Measurements from ENCODE around the gene PTPRN2.

GRCh38 chr7:157601530-157601929 is 986.1 kb downstream of the PTPRN2 start:
- TF ChIP-seq CTCF (IDR thresholded peaks at IDR 0.05) (no peak), POLR2A (IDR thresholded peaks at IDR 0.05) (no peak), POLR2AphosphoS5 (IDR thresholded peaks at IDR 0.05) (no peak)
